Kidney (tissue), 14 donors: ENCODE results near the gene KRTAP1-3. TPM values are rescaled to one million over a fixed set of nuclear protein-coding genes. Genes with fewer than 3 reads are reported as not detected.

Experiments used
- DNase-seq, 5 donors: peaks; one replicate each; pipeline ENCODE4 v3.0.0-alpha.2; 2013 to 2020
- FAIRE-seq: peaks from 2 replicates; lab custom pipeline; 2012; peaks lifted over from hg19 to GRCh38; lab: Jason Lieb, UNC
- H3K27ac ChIP-seq, 2 donors: one replicate each; pipeline ENCODE4 v1.7.0; 2013; ENCODE audit warnings: low read depth in 2 of 2, low read length in 2 of 2, inconsistent platforms in 1 of 2
- H3K27me3 ChIP-seq: one replicate; pipeline ENCODE4 v1.7.1; 2013; ENCODE audit warnings: low read length, inconsistent platforms; ENCODE audit not compliant: control insufficient read depth, insufficient read depth
- H3K36me3 ChIP-seq, 3 donors: one replicate each; pipeline versions ENCODE4 v1.7.0 to v1.7.1; 2013; ENCODE audit warnings: low read length in 3 of 3, control low read depth in 1 of 3, inconsistent platforms in 1 of 3; ENCODE audit not compliant: insufficient read depth in 3 of 3, control insufficient read depth in 2 of 3
- H3K4me1 ChIP-seq, 3 donors: one replicate each; pipeline versions ENCODE4 v1.7.0 to v1.7.1; 2013; ENCODE audit warnings: low read length in 3 of 3, inconsistent platforms in 1 of 3, low read depth in 1 of 3; ENCODE audit not compliant: control insufficient read depth in 2 of 3, insufficient read depth in 2 of 3
- H3K4me3 ChIP-seq, 3 donors: one replicate each; pipeline versions ENCODE4 v1.7.0 to v1.8.1; 2013; ENCODE audit warnings: low read length in 3 of 3, control low read depth in 1 of 3, inconsistent platforms in 1 of 3
- H3K9ac ChIP-seq, 3 donors: one replicate each; pipeline versions ENCODE4 v1.7.0 to v1.7.1; 2013; ENCODE audit warnings: low read length in 3 of 3, control low read depth in 1 of 3, inconsistent platforms in 1 of 3
- H3K9me3 ChIP-seq, 3 donors: one replicate each; pipeline versions ENCODE4 v1.7.0 to v1.7.1; 2013; ENCODE audit warnings: low read length in 3 of 3, control low read depth in 1 of 3, inconsistent platforms in 1 of 3; ENCODE audit not compliant: control insufficient read depth in 2 of 3, insufficient read depth in 1 of 3
- intact Hi-C: fragments of 100-400 bp; cut with DNase I; formaldehyde crosslinking; loops from one replicate; pipeline ENCODE4 v1.11.1; 2022
- polyA plus RNA-seq: library from polyadenylated mRNA; stranded (reverse); fragments of 350-450 nt; fragmentation: Illumina TruSeq; extraction: RNeasy Lipid Tissue Mini Kit (QIAGEN cat#74804); gene quantifications from one replicate; pipeline ENCODE4 v1.2.3, GENCODE V29; 2014; ENCODE audit warnings: low read depth, low replicate concordance; ENCODE audit not compliant: insufficient read depth
- total RNA-seq: library from RNA; stranded (reverse); fragmentation: NEBNext Ultra II Directional; extraction: Animal tissue kit (Norgen Biotek cat#: 25700); gene quantifications from one replicate; pipeline ENCODE4 v1.2.1, GENCODE V29; 2021
- TF ChIP-seq, protein P1 (sequence below): IDR thresholded peaks from 3 replicates; pipeline ENCODE4 v1.5.1; 2012; ENCODE audit warnings: mild to moderate bottlenecking, moderate library complexity, borderline replicate concordance; ENCODE audit not compliant: insufficient read depth; ENCODE audit errors: extremely low read depth
- donor health status: control.
- donor health status: control.
- donor health status: control.
- donor health status: control.
- donor health status: control.
- donor health status: DM: yes; HTN: yes; CAD: no.
- donor health status: Normal renal cell carcinoma (clear cell type).

KRTAP1-3 gene
- total and polyA plus RNA-seq, 2 donors from 2014 or later, result not detected

GRCh38 chr17:41026715-41027471 is 7.8 kb downstream of the KRTAP1-3 start, which contains the start of gene KRTAP1-5:
KRTAP1-5 (minus strand) TSS chr17:41027208; CDS start chr17:41027155, 53 bp downstream.
- no peaks in the 10 kb centered on the region for H3K36me3 ChIP-seq
- FAIRE-seq, result no peak

DNA sequence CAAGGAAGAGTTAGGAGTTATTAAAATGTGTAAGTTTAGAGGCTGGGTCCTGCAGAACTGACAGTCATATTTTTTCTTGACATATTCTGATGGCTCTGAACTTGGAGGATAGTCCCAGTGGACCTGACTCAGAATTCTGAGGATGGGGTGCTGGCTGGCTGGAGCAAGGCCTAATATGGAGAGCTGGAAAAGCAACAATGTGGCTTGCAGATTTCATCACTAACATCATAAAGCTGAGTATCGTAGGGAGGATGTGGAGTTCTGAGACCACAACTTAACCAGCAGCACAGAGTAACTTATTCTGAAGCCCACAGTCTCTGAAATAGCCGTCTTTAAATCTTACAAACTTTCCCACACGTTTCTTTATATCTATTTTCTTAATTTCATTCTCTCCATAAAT is 10.0 kb downstream of the KRTAP1-3 start:
- Histone ChIP-seq H3K27me3 (no peaks in the 10 kb centered on the region), H3K9me3 (peaks cover 0 to 9% (median 0%) of the 10 kb centered on the region in 3 donors), H3K4me3 (no peak overlapping the region), H3K27ac (no peak overlapping the region), H3K36me3 (no peaks in the 10 kb centered on the region), H3K4me1 (no peaks in the 10 kb centered on the region), H3K9ac (no peak overlapping the region)
- TF ChIP-seq, protein P1, sequence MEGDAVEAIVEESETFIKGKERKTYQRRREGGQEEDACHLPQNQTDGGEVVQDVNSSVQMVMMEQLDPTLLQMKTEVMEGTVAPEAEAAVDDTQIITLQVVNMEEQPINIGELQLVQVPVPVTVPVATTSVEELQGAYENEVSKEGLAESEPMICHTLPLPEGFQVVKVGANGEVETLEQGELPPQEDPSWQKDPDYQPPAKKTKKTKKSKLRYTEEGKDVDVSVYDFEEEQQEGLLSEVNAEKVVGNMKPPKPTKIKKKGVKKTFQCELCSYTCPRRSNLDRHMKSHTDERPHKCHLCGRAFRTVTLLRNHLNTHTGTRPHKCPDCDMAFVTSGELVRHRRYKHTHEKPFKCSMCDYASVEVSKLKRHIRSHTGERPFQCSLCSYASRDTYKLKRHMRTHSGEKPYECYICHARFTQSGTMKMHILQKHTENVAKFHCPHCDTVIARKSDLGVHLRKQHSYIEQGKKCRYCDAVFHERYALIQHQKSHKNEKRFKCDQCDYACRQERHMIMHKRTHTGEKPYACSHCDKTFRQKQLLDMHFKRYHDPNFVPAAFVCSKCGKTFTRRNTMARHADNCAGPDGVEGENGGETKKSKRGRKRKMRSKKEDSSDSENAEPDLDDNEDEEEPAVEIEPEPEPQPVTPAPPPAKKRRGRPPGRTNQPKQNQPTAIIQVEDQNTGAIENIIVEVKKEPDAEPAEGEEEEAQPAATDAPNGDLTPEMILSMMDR, result no peak
- no peak for FAIRE-seq
- DNase-seq, result no peak
- intact Hi-C loops, result no loop called here

More at GRCh38 chr17:41026715-41027471, 7.8 kb downstream of the KRTAP1-3 start, which contains the start of gene KRTAP1-5:
- H3K27ac ChIP-seq, result no peak within 1 kb of the TSS
- no peak within 1 kb of the TSS for H3K4me3 ChIP-seq
- DNase-seq, result no peak
- intact Hi-C loops, result no loop called here
- H3K4me1 ChIP-seq, result no peaks in the 10 kb centered on the region
- no peaks in the 10 kb centered on the region for H3K27me3 ChIP-seq
- TF ChIP-seq, protein P1, result no peak
- H3K9me3 ChIP-seq, result no peaks in the 10 kb centered on the region
- no peak within 1 kb of the TSS for H3K9ac ChIP-seq

- Histone ChIP-seq H3K4me3 (no peak overlapping the region), H3K27me3 (no peaks in the 10 kb centered on the region), H3K9me3 (peaks cover 0 to 9% (median 0%) of the 10 kb centered on the region in 3 donors), H3K9ac (no peak overlapping the region), H3K4me1 (no peaks in the 10 kb centered on the region), H3K27ac (no peak overlapping the region), H3K36me3 (no peaks in the 10 kb centered on the region)
- DNase-seq, result no peak
- FAIRE-seq, result no peak
- TF ChIP-seq, protein P1, result no peak
- intact Hi-C loops, result no loop called here
These were observed 14.3 kb downstream of the KRTAP1-3 start for GRCh38 chr17:41020336-41020735.
